Measurements from ENCODE around the gene MMP10.

- no peak for TF ChIP-seq POLR2A (IDR thresholded peaks at IDR 0.05; ENCODE audit: low read length)
- TF ChIP-seq GATA1 (IDR thresholded peaks at IDR 0.05; ENCODE audit: low read depth, low read length): no peak
Measured at GRCh38 chr11:102788334-102788995, 8.0 kb upstream of the MMP10 start.

Data from erythroblast (primary cell).